ENCODE results near the gene WEE2.

DNA sequence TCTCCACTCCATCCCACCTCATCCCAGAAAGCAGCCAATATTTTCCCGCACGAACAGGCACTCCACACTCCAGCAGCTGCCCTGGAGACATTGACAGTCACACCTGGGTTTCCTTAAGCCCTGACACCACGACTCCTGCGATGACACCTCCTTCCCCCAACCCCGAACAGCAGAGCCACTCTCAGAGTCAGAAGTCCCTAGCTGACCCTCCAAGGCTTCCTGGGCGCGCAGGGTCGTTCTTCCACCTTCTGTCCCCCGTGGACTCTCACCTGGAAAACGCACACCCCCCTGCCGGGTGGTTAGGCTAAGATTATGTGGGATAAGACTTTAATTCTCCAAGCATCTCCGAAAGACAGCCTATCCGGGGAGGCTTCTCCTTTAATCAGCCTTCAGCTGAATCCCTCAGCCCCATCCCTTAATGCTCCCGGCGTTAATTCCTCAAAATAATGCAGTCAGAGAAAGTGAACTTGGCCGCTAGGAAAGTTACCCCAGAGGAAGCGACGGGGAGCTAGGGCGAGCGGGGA, 7.2 kb upstream of the WEE2 start:
- no peak for TF ChIP-seq CTCF (IDR thresholded peaks at IDR 0.05)
- no peak for TF ChIP-seq POLR2A (IDR thresholded peaks at IDR 0.05)

Measured in Peyer's patch (tissue), 4 donors.